Measurements from ENCODE around the gene GSTA3. TPM values are rescaled to one million over a fixed set of nuclear protein-coding genes. Genes with fewer than 3 reads are reported as not detected.
A peak's percentile ranks its signal among the peaks of the same experiment; 100 is the strongest.
"Not testable (repeated sequence)": the region's sequence is repeated elsewhere in the genome, so short reads cannot be mapped to it uniquely, and the experiment has no call there.

GSTA3 gene
- total and polyA plus RNA-seq, 2 of the 4 experiments (the other 2 are of a cell fraction) = not detected

GRCh38 chr6:52918027-52918686, 8.7 kb upstream of the GSTA3 start:
- H4K8ac ChIP-seq (ENCODE audit: low read depth in 2 of 2, low read length in 2 of 2); H3K79me1 ChIP-seq (ENCODE audit: low read depth in 1 of 2, low read length in 2 of 2); H3K23ac ChIP-seq (ENCODE audit: low read depth, low read length); H2BK15ac ChIP-seq (ENCODE audit: low read depth, low read length); H3K36me3 ChIP-seq (ENCODE audit: control insufficient read depth, insufficient read depth, low read length); H2AK5ac ChIP-seq (ENCODE audit: low read depth, low read length); in situ Hi-C loops (cut with MboI; ENCODE audit: low sequenced_read_pairs); H2BK5ac ChIP-seq (ENCODE audit: low read depth, low read length, poor library complexity, severe bottlenecking); BruUV-seq (replicated peaks); H3K9ac ChIP-seq (ENCODE audit: low read depth, low read length); dilution Hi-C loops (cut with HindIII; ENCODE audit: low sequenced_read_pairs, unreplicated experiment); H3K4me2 ChIP-seq (ENCODE audit: low read depth, low read length); intact Hi-C loops (cut with micrococcal nuclease); H3K56ac ChIP-seq (ENCODE audit: extremely low read depth, insufficient read depth, low read length); H4K5ac ChIP-seq (ENCODE audit: low read depth, low read length); H3K18ac ChIP-seq (ENCODE audit: low read depth, low read length); H2AFZ ChIP-seq (replicated peaks; ENCODE audit: low read length, poor library complexity); H3K9me1 ChIP-seq (ENCODE audit: insufficient read depth, low read length); H2AK9ac ChIP-seq (replicated peaks; ENCODE audit: low read depth, low read length, poor library complexity); CTCF ChIA-PET; H3K9me3 ChIP-seq (ENCODE audit: control insufficient read depth, insufficient read depth, low read length); POLR2A ChIA-PET (ENCODE audit: unreplicated experiment); H3K14ac ChIP-seq (replicated peaks; ENCODE audit: low read depth, low read length); H3K4me1 ChIP-seq (ENCODE audit: control insufficient read depth, insufficient read depth, low read length); H3K4me3 ChIP-seq (ENCODE audit: insufficient read depth, low read depth, low read length); H4K20me1 ChIP-seq (ENCODE audit: insufficient read depth, low read length); H3K27me3 ChIP-seq (ENCODE audit: control insufficient read depth, insufficient read depth, low read length): not testable (repeated sequence)
- H2BK120ac ChIP-seq (ENCODE audit: low read depth, low read length) = peak overlapping the region; percentile 69; the same call in 1 of the 2 replicates
- ATAC-seq (ENCODE audit: low read depth) = peak; percentile 99
- 0 out of 2 replicates have a peak overlapping the region, but pooled peaks have one; percentile 15 for H4K91ac ChIP-seq (ENCODE audit: insufficient read depth, low read depth, low read length)
- DNase-seq = peak; percentile 93
- peak overlapping the region; percentile 59; the same call in 1 of the 2 replicates for H2BK20ac ChIP-seq (ENCODE audit: low read depth, low read length)
- peak overlapping the region; percentile 57; the same call in 1 of the 2 replicates for H3K27ac ChIP-seq (ENCODE audit: insufficient read depth, low read length)
- 0 out of 2 replicates have a peak, but pooled peaks have one; percentile 16 for TF ChIP-seq CEBPB (IDR thresholded peaks at IDR 0.05; ENCODE audit: low read depth, low read length)
- peak; percentile 33; the same call in 1 of the 2 replicates for TF ChIP-seq FOS (IDR thresholded peaks at IDR 0.05; ENCODE audit: low read depth, low read length)
- TF ChIP-seq BHLHE40 (IDR thresholded peaks at IDR 0.05; ENCODE audit: low read depth, low read length) = peak; percentile 65
- WGBS, 2 experiments (ENCODE audit: extremely low coverage in 2 of 2, insufficient read length in 1 of 2) = 33% methylated on average over 1 of the region's 9 CpGs; no CpG with 5 or more reads in 1 of the 2 experiments
- H3K4ac ChIP-seq (ENCODE audit: low read depth, low read length) = peak overlapping the region; percentile 65

Data from IMR-90 (cell line).